HG03457 (cell line): ENCODE measurements around the gene LMTK2.
"Not testable (repeated sequence)": the region's sequence is repeated elsewhere in the genome, so short reads cannot be mapped to it uniquely, and the experiment has no call there.

Experiments used
- ATAC-seq: cut with Tn5 transposase; IDR thresholded peaks from one replicate; pipeline ENCODE4 v1.9.1; 2021; ENCODE audit warnings: moderate number of reproducible peaks; ENCODE audit not compliant: unreplicated experiment

LMTK2 gene

GRCh38 chr7:98215561-98216495, 109.2 kb downstream of the LMTK2 start:
- no peak for ATAC-seq

GRCh38 chr7:98216941-98217622, 110.4 kb downstream of the LMTK2 start:
- ATAC-seq = no peak

- ATAC-seq = no peak
Observed at GRCh38 chr7:98217623-98218582, 111.2 kb downstream of the LMTK2 start.

GRCh38 chr7:98219382-98219781, 112.7 kb downstream of the LMTK2 start:
- not testable (repeated sequence) for ATAC-seq

GRCh38 chr7:98221611-98222532, 115.2 kb downstream of the LMTK2 start:
- ATAC-seq = no peak

GRCh38 chr7:98222533-98223195, 116.0 kb downstream of the LMTK2 start:
- ATAC-seq = no peak

GRCh38 chr7:98223351-98223897, 116.8 kb downstream of the LMTK2 start:
- no peak for ATAC-seq

GRCh38 chr7:98223898-98224700, 117.4 kb downstream of the LMTK2 start:
- ATAC-seq = no peak

- no peak for ATAC-seq
Observed at GRCh38 chr7:98224701-98225181, 118.1 kb downstream of the LMTK2 start.

- no peak for ATAC-seq
Observed at GRCh38 chr7:98225913-98226614, 119.4 kb downstream of the LMTK2 start.

GRCh38 chr7:98227939-98228338, 121.3 kb downstream of the LMTK2 start:
- no peak for ATAC-seq

GRCh38 chr7:98228801-98229200, 122.1 kb downstream of the LMTK2 start:
- ATAC-seq = no peak

GRCh38 chr7:98229441-98229840, 122.8 kb downstream of the LMTK2 start:
- ATAC-seq = no peak

GRCh38 chr7:98229991-98230745, 123.5 kb downstream of the LMTK2 start:
- ATAC-seq = no peak

- no peak for ATAC-seq
Observed at GRCh38 chr7:98230746-98231471, 124.2 kb downstream of the LMTK2 start.
